H1 (cell line): ENCODE results near the gene SYT13. TPM values are rescaled to one million over a fixed set of nuclear protein-coding genes. Genes with fewer than 3 reads are reported as not detected.

Experiments
- KDM1A ChIP-seq: fragments of 200-600, 300-600 bp; sonication (generic); IDR thresholded peaks from 2 replicates; pipeline ENCODE4 v1.7.1; 2016; ENCODE audit warnings: mild to moderate bottlenecking, low read length, borderline replicate concordance
- MAFK ChIP-seq: IDR thresholded peaks from 2 replicates; pipeline ENCODE4 v1.6.1; 2012; ENCODE audit warnings: low read depth, mild to moderate bottlenecking, improper control_type of control experiment, low read length
- RAD21 ChIP-seq, 2 experiments: IDR thresholded peaks in 1 of 2; conservative IDR thresholded peaks in 1 of 2; 2 replicates each; pipeline ENCODE4 v1.6.1; 2011; ENCODE audit warnings: low read depth in 2 of 2, low read length in 2 of 2, improper control_type of control experiment in 1 of 2, inconsistent platforms in 1 of 2, mild to moderate bottlenecking in 1 of 2, moderate library complexity in 1 of 2
- YY1 ChIP-seq: IDR thresholded peaks from 2 replicates; pipeline ENCODE4 v1.6.1; 2011; ENCODE audit warnings: low read depth, mild to moderate bottlenecking, low read length
- polyA plus RNA-seq, 7 experiments: library from polyadenylated mRNA; depleted of rRNA in 3 of 7; stranded (reverse) in 5 of 7; unstranded in 2 of 7; fragments of >200 nt in 5 of 7; fragments of 200-250 nt in 2 of 7; gene quantifications; 1 replicate in 5 of 7; 2 replicates in 1 of 7; 4 replicates in 1 of 7; pipeline versions ENCODE4 v1.2.1 to v1.2.3, GENCODE V29; 2011 to 2013; ENCODE audit warnings: missing spikeins in 2 of 7, mixed read lengths in 2 of 7
- total RNA-seq: library from RNA; stranded (reverse); fragmentation: NEBNext Ultra II Directional; extraction: Animal tissue kit (Norgen Biotek cat#: 25700); gene quantifications from 2 replicates; pipeline ENCODE4 v1.2.1, GENCODE V29; 2021

Gene SYT13
- total and polyA plus RNA-seq, 2 of the 8 experiments (the other 6 are each of a cell fraction or from before 2014, with no cell fraction given): 4.8 to 13.2 TPM

GRCh38 chr11:45225961-45226871, 59.9 kb downstream of the SYT13 start (continued):
- TF ChIP-seq RAD21 (IDR thresholded peaks at IDR 0.05 in 1 of 2, conservative IDR thresholded peaks at IDR 0.05 in 1 of 2; ENCODE audit: low read depth in 2 of 2, low read length in 2 of 2) (no peak), KDM1A (no peak), MAFK (no peak), YY1 (no peak)
